Measurements from ENCODE around the gene ADGRG6.
"Not testable (repeated sequence)": the region's sequence is repeated elsewhere in the genome, so short reads cannot be mapped to it uniquely, and the experiment has no call there.

The ADGRG6 gene

GRCh38 chr6:142454848-142455247 lies 153.0 kb downstream of the ADGRG6 start:
- not testable (repeated sequence) for DNase-seq

- no peak for DNase-seq
Measured at GRCh38 chr6:142455957-142456589, 154.3 kb downstream of the ADGRG6 start.

- DNase-seq = no peak
Measured at GRCh38 chr6:142457638-142458406, 156.0 kb downstream of the ADGRG6 start.

- no peak for DNase-seq
Measured at GRCh38 chr6:142458836-142459235, 157.0 kb downstream of the ADGRG6 start.

- no peak for DNase-seq
Measured at GRCh38 chr6:142459271-142459670, 157.5 kb downstream of the ADGRG6 start.

- no peak for DNase-seq
Measured at GRCh38 chr6:142462260-142462659, 160.5 kb downstream of the ADGRG6 start.

GRCh38 chr6:142463988-142464387 lies 162.2 kb downstream of the ADGRG6 start:
- no peak for DNase-seq

- DNase-seq = no peak
Measured at GRCh38 chr6:142469220-142469619, 167.4 kb downstream of the ADGRG6 start.

GRCh38 chr6:142470421-142470820 lies 168.6 kb downstream of the ADGRG6 start:
- DNase-seq = no peak

- DNase-seq = peak; percentile 32
Measured at GRCh38 chr6:142474531-142475289, 172.9 kb downstream of the ADGRG6 start.

- DNase-seq = no peak
Measured at GRCh38 chr6:142476452-142476851, 174.6 kb downstream of the ADGRG6 start.

GRCh38 chr6:142478117-142478516 lies 176.3 kb downstream of the ADGRG6 start:
- DNase-seq = no peak

- DNase-seq = no peak
Measured at GRCh38 chr6:142481466-142481865, 179.7 kb downstream of the ADGRG6 start.

- DNase-seq = no peak
Measured at GRCh38 chr6:142482249-142482648, 180.4 kb downstream of the ADGRG6 start.

GRCh38 chr6:142482974-142483373 lies 181.2 kb downstream of the ADGRG6 start:
- no peak for DNase-seq

- no peak for DNase-seq
Measured at GRCh38 chr6:142485256-142485655, 183.4 kb downstream of the ADGRG6 start.

GRCh38 chr6:142489722-142490610 lies 188.2 kb downstream of the ADGRG6 start:
- DNase-seq = no peak

Measured in NCI-H2107 (cell line).